Lower lobe of right lung (tissue), 2 donors: ENCODE measurements around the gene KIF2B. TPM values are rescaled to one million over a fixed set of nuclear protein-coding genes. Genes with fewer than 3 reads are reported as not detected.
"Not testable (repeated sequence)": the region's sequence is repeated elsewhere in the genome, so short reads cannot be mapped to it uniquely, and the experiment has no call there.

Experiments
- ATAC-seq, 2 donors: fragments of 200-7000 bp; cut with Tn5 transposase; one replicate each; pipeline ENCODE4 v1.9.1; 2020 to 2022; ENCODE audit warnings: mild to moderate bottlenecking in 2 of 2, moderate library complexity in 2 of 2
- DNase-seq: peaks from one replicate; pipeline ENCODE4 v3.0.0-alpha.2; 2020
- H3K27ac ChIP-seq: fragments of 200-600 bp; one replicate; pipeline ENCODE4 v1.8.0; 2022
- H3K27me3 ChIP-seq: fragments of 200-600 bp; one replicate; pipeline ENCODE4 v1.8.0; 2022; ENCODE audit warnings: low read depth
- H3K36me3 ChIP-seq: fragments of 200-600 bp; one replicate; pipeline ENCODE4 v1.8.0; 2022; ENCODE audit warnings: mild to moderate bottlenecking
- H3K4me1 ChIP-seq: fragments of 200-600 bp; one replicate; pipeline ENCODE4 v1.8.0; 2022
- H3K4me3 ChIP-seq: fragments of 200-600 bp; one replicate; pipeline ENCODE4 v1.8.0; 2022; ENCODE audit warnings: mild to moderate bottlenecking
- H3K9me3 ChIP-seq: fragments of 200-600 bp; one replicate; pipeline ENCODE4 v1.8.0; 2022
- CTCF ChIP-seq: fragments of 200-600 bp; IDR thresholded peaks from one replicate; pipeline ENCODE4 v1.8.0; 2022; ENCODE audit warnings: antibody characterized with exemption, mild to moderate bottlenecking
- intact Hi-C: fragments of 100-400 bp; cut with DNase I; formaldehyde crosslinking; loops from one replicate; pipeline ENCODE4 v1.11.0; 2022
- total RNA-seq: library from RNA; stranded (reverse); fragmentation: NEBNext Ultra II Directional; extraction: Animal tissue kit (Norgen Biotek cat#: 25700); gene quantifications from one replicate; pipeline ENCODE4 v1.2.1, GENCODE V29; 2021
- donor health status: DM: no; HTN: yes; CAD: no; lungs with severe emphysema.

Gene KIF2B
- total RNA-seq, 1 donor from 2014 or later: not detected

- no peaks in the 10 kb centered on the region for H3K27me3 ChIP-seq
- no peak overlapping the region for H3K4me3 ChIP-seq
- intact Hi-C loops: no loop called here
- no peaks in the 10 kb centered on the region for H3K9me3 ChIP-seq
- no peaks in the 10 kb centered on the region for H3K4me1 ChIP-seq
- ATAC-seq (no peak), DNase-seq (no peak)
- H3K27ac ChIP-seq: no peak overlapping the region
- no peaks in the 10 kb centered on the region for H3K36me3 ChIP-seq
- no peak for TF ChIP-seq CTCF
Observed at GRCh38 chr17:53818929-53819328, 3.8 kb upstream of the KIF2B start.

- DNase-seq (no peak), ATAC-seq (no peak)
- H3K36me3 ChIP-seq: no peaks in the 10 kb centered on the region
- intact Hi-C loops: no loop called here
- no peak overlapping the region for H3K4me3 ChIP-seq
- no peaks in the 10 kb centered on the region for H3K9me3 ChIP-seq
- no peaks in the 10 kb centered on the region for H3K27me3 ChIP-seq
- TF ChIP-seq CTCF: no peak
- no peaks in the 10 kb centered on the region for H3K4me1 ChIP-seq
- no peak overlapping the region for H3K27ac ChIP-seq
Observed at GRCh38 chr17:53819956-53820355, 2.8 kb upstream of the KIF2B start.

GRCh38 chr17:53823341-53824050, 769 bp downstream of the KIF2B start:
- H3K27me3 ChIP-seq: no peaks in the 10 kb centered on the region
- intact Hi-C loops: no loop called here
- no peak overlapping the region for H3K4me3 ChIP-seq
- TF ChIP-seq CTCF: no peak
- no peaks in the 10 kb centered on the region for H3K36me3 ChIP-seq
- H3K9me3 ChIP-seq: no peaks in the 10 kb centered on the region
- DNase-seq (peak; percentile 16), ATAC-seq (no peak)
- H3K27ac ChIP-seq: no peak overlapping the region
- no peaks in the 10 kb centered on the region for H3K4me1 ChIP-seq

- ATAC-seq: not testable (repeated sequence)
- intact Hi-C loops: loop anchor here (10.0 kb wide), 1 partner anchor 60 kb away; no protein-coding TSS in a partner anchor
Observed at GRCh38 chr17:53834771-53835170, 12.0 kb downstream of the KIF2B start.

GRCh38 chr17:53837131-53837530, 14.4 kb downstream of the KIF2B start:
- H3K27me3 ChIP-seq: no peaks in the 10 kb centered on the region
- no peak for ATAC-seq
- no peaks in the 10 kb centered on the region for H3K4me1 ChIP-seq
- H3K9me3 ChIP-seq: no peaks in the 10 kb centered on the region
- no peaks in the 10 kb centered on the region for H3K36me3 ChIP-seq
- no peak for TF ChIP-seq CTCF
- no peak overlapping the region for H3K4me3 ChIP-seq
- DNase-seq: no peak
- intact Hi-C loops: loop anchor here (10.0 kb wide), 1 partner anchor 58 kb away; no protein-coding TSS in a partner anchor
- no peak overlapping the region for H3K27ac ChIP-seq

More at GRCh38 chr17:53834771-53835170, 12.0 kb downstream of the KIF2B start:
- H3K27ac ChIP-seq, H3K4me1 ChIP-seq, H3K27me3 ChIP-seq, H3K4me3 ChIP-seq, DNase-seq, H3K36me3 ChIP-seq, H3K9me3 ChIP-seq: not testable (repeated sequence)

- Histone ChIP-seq H3K4me3 (no peak overlapping the region), H3K9me3 (no peaks in the 10 kb centered on the region), H3K4me1 (no peaks in the 10 kb centered on the region), H3K27ac (no peak overlapping the region), H3K27me3 (no peaks in the 10 kb centered on the region), H3K36me3 (no peaks in the 10 kb centered on the region)
- no peak for TF ChIP-seq CTCF
- no peak for DNase-seq
- ATAC-seq: no peak
- intact Hi-C loops: no loop called here
Observed at GRCh38 chr17:53844491-53845107, 21.9 kb downstream of the KIF2B start.

- H3K27ac ChIP-seq, H3K4me3 ChIP-seq, H3K27me3 ChIP-seq, H3K36me3 ChIP-seq, H3K9me3 ChIP-seq, H3K4me1 ChIP-seq, DNase-seq, intact Hi-C loops, ATAC-seq: not testable (repeated sequence)
Observed at GRCh38 chr17:53871128-53871527, 48.4 kb downstream of the KIF2B start.
